ENCODE data around the gene GPR183. TPM values are rescaled to one million over a fixed set of nuclear protein-coding genes. Genes with fewer than 3 reads are reported as not detected.
A peak's percentile ranks its signal among the peaks of the same experiment; 100 is the strongest.

GPR183 gene
- total and polyA plus RNA-seq, 10 of the 15 experiments (the other 5 are each of a cell fraction or from before 2014, with no cell fraction given) = 134 to 669 (median 225) TPM

GRCh38 chr13:99347335-99347878 is 40.2 kb upstream of the GPR183 start (continued):
- TF ChIP-seq SMAD1 (IDR thresholded peaks at IDR 0.05; ENCODE audit: low read depth, partially characterized antibody) (no peak), POU2F2 (IDR thresholded peaks at IDR 0.05; ENCODE audit: borderline replicate concordance, low read depth, low read length) (no peak), ZNF592 (IDR thresholded peaks at IDR 0.05) (no peak), SPI1 (IDR thresholded peaks at IDR 0.05; ENCODE audit: borderline replicate concordance, insufficient read depth, low read depth, low read length) (no peak), CREM (IDR thresholded peaks at IDR 0.05; ENCODE audit: low read depth) (peak; percentile 8; the same call in 1 of the 2 replicates), NFYB (IDR thresholded peaks at IDR 0.05; ENCODE audit: insufficient read depth, low read depth, low read length) (peak; percentile 49; the same call in 1 of the 2 replicates), ZBTB33 (IDR thresholded peaks at IDR 0.05) (no peak), FOS (IDR thresholded peaks at IDR 0.05; ENCODE audit: borderline replicate concordance, extremely low read depth, insufficient read length) (no peak), BCL3 (IDR thresholded peaks at IDR 0.05; ENCODE audit: borderline replicate concordance, insufficient read depth, low read depth, low read length, poor library complexity, severe bottlenecking) (peak; percentile 33), E4F1 (IDR thresholded peaks at IDR 0.05; ENCODE audit: borderline replicate concordance, partially characterized antibody) (no peak), PBX3 (IDR thresholded peaks at IDR 0.05; ENCODE audit: insufficient replicate concordance, low read depth, low read length) (no peak), RFX5 (IDR thresholded peaks at IDR 0.05; ENCODE audit: low read depth, low read length) (no peak), HSF1 (IDR thresholded peaks at IDR 0.05; ENCODE audit: low read depth, low read length) (no peak), PKNOX1 (IDR thresholded peaks at IDR 0.05) (no peak)

Measured in GM12878 (cell line).